Loucy (cell line): ENCODE data around the gene PACSIN2.

Experiments
- H2AFZ ChIP-seq: fragments of 200-600 bp; sonication (generic); 2 replicates; pipeline ENCODE4 v1.6.0; 2016; ENCODE audit warnings: antibody characterized with exemption, mild to moderate bottlenecking, low read length, moderate library complexity
- H3F3A ChIP-seq: fragments of 200-600 bp; 2 replicates; pipeline ENCODE4 v1.6.0; 2016; ENCODE audit warnings: antibody characterized with exemption, low read depth, mild to moderate bottlenecking
- H3K27me3 ChIP-seq: fragments of 200-600 bp; sonication (generic); 2 replicates; pipeline ENCODE4 v1.6.1; 2014; ENCODE audit warnings: low read length, mild to moderate bottlenecking; ENCODE audit not compliant: insufficient read depth, poor library complexity, severe bottlenecking
- H3K36me3 ChIP-seq: fragments of 200-600 bp; sonication (generic); 2 replicates; pipeline ENCODE4 v1.6.1; 2016; ENCODE audit warnings: low read length; ENCODE audit not compliant: insufficient read depth
- H3K4me1 ChIP-seq: fragments of 200-600 bp; sonication (generic); 2 replicates; pipeline ENCODE4 v1.5.1; 2014; ENCODE audit warnings: low read length, mild to moderate bottlenecking; ENCODE audit not compliant: insufficient read depth, poor library complexity, severe bottlenecking
- H3K4me2 ChIP-seq: fragments of 200-600 bp; sonication (generic); 2 replicates; pipeline ENCODE4 v1.6.0; 2014; ENCODE audit warnings: antibody characterized with exemption, low read length, low read depth, mild to moderate bottlenecking; ENCODE audit not compliant: poor library complexity, severe bottlenecking
- H3K4me3 ChIP-seq: fragments of 200-600 bp; sonication (generic); 2 replicates; pipeline ENCODE4 v1.5.1; 2014; ENCODE audit warnings: low read length, mild to moderate bottlenecking, mixed read lengths; ENCODE audit not compliant: poor library complexity, severe bottlenecking
- H3K79me2 ChIP-seq: fragments of 200-600 bp; sonication (generic); 2 replicates; pipeline ENCODE4 v1.6.1; 2014; ENCODE audit warnings: low read length; ENCODE audit not compliant: insufficient read depth
- H3K9ac ChIP-seq: fragments of 200-600 bp; sonication (generic); 2 replicates; pipeline ENCODE4 v1.6.0; 2014; ENCODE audit warnings: mild to moderate bottlenecking, low read depth, low read length, moderate library complexity; ENCODE audit not compliant: poor library complexity, severe bottlenecking
- H3K9me2 ChIP-seq: fragments of 200-600 bp; sonication (generic); replicated peaks from 2 replicates; pipeline ENCODE4 v1.6.1; 2016; ENCODE audit warnings: low read depth, low read length, mixed read lengths
- H3K9me3 ChIP-seq: fragments of 200-600 bp; sonication (generic); 2 replicates; pipeline ENCODE4 v1.6.1; 2014; ENCODE audit warnings: mild to moderate bottlenecking, antibody characterized with exemption, low read length, low read depth; ENCODE audit not compliant: insufficient read depth
- H4K20me1 ChIP-seq: fragments of 200-600 bp; sonication (generic); 2 replicates; pipeline ENCODE4 v1.6.0; 2014; ENCODE audit warnings: antibody characterized with exemption, low read length, mild to moderate bottlenecking; ENCODE audit not compliant: insufficient read depth, poor library complexity, severe bottlenecking
- EZH2phosphoT487 ChIP-seq: fragments of 200-600 bp; IDR thresholded peaks from 2 replicates; pipeline ENCODE4 v1.6.1; 2018; ENCODE audit warnings: antibody characterized with exemption, mild to moderate bottlenecking, moderate library complexity, borderline replicate concordance
- TF ChIP-seq, protein P1 (sequence below): fragments of 200-600 bp; sonication (generic); conservative IDR thresholded peaks from 2 replicates; pipeline ENCODE4 v1.5.1; 2014; ENCODE audit warnings: mild to moderate bottlenecking, antibody characterized with exemption, low read length

Gene PACSIN2

DNA sequence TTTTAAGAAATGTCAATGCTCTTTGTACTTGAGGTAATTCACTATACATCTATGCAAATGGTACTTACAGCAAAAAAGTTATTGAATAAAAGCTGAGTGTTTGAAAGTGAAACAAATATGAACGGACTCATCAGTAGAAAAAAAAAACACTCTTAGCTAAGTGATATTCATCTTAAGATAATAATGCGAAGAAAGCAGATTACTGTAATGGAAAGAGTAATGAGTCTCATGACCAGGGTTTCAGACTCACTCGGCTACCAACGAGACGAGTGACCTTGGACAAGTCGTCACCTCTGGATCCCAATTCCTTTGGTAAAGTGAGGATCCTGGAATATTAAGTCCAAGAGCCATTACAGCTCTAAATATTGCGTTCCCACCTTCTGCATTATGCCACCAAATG is 57.0 kb downstream of the PACSIN2 start:
- Histone ChIP-seq H3K36me3 (no peaks in the 10 kb centered on the region; the same call in 1 of the 2 replicates), H3K9me2 (no peaks in the 10 kb centered on the region), H3K4me2 (no peak overlapping the region), H2AFZ (no peak overlapping the region), H3K4me3 (no peak overlapping the region), H3F3A (no peaks in the 10 kb centered on the region), H3K79me2 (peaks cover 91% of the 10 kb centered on the region), H3K27me3 (no peaks in the 10 kb centered on the region), H3K9me3 (no peaks in the 10 kb centered on the region), H4K20me1 (peaks cover 20% of the 10 kb centered on the region), H3K4me1 (peaks cover 16% of the 10 kb centered on the region), H3K9ac (no peak overlapping the region)
- TF ChIP-seq, protein P1, sequence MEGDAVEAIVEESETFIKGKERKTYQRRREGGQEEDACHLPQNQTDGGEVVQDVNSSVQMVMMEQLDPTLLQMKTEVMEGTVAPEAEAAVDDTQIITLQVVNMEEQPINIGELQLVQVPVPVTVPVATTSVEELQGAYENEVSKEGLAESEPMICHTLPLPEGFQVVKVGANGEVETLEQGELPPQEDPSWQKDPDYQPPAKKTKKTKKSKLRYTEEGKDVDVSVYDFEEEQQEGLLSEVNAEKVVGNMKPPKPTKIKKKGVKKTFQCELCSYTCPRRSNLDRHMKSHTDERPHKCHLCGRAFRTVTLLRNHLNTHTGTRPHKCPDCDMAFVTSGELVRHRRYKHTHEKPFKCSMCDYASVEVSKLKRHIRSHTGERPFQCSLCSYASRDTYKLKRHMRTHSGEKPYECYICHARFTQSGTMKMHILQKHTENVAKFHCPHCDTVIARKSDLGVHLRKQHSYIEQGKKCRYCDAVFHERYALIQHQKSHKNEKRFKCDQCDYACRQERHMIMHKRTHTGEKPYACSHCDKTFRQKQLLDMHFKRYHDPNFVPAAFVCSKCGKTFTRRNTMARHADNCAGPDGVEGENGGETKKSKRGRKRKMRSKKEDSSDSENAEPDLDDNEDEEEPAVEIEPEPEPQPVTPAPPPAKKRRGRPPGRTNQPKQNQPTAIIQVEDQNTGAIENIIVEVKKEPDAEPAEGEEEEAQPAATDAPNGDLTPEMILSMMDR = no peak
- TF ChIP-seq EZH2phosphoT487 = no peak

DNA sequence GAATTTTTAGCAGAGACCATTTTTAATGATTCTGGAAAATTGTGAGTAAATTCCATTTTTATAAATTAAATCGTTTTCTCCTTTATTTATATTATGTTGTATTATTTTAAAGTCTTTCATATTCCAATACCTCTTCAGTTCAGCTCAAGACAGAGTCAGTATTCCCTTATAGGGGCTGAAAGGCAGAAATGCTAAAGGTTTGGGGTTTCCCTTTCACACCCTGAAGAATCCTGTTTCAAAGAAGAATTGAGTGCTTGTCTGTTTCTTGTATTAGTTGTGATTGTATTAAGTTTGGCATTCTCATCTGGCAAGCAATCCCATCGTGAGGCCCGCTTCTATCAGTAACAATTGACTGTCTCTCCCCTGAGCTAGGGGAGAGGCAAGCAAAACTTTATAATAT is 57.4 kb downstream of the PACSIN2 start:
- H3K27me3 ChIP-seq = no peaks in the 10 kb centered on the region
- peaks cover 92% of the 10 kb centered on the region for H3K79me2 ChIP-seq
- peaks cover 20% of the 10 kb centered on the region for H4K20me1 ChIP-seq
- H2AFZ ChIP-seq = no peak overlapping the region
- TF ChIP-seq EZH2phosphoT487 = no peak
- TF ChIP-seq, protein P1 = no peak
- H3K4me2 ChIP-seq = no peak overlapping the region
- no peaks in the 10 kb centered on the region for H3F3A ChIP-seq
- H3K9me2 ChIP-seq = no peaks in the 10 kb centered on the region
- H3K9me3 ChIP-seq = no peaks in the 10 kb centered on the region
- H3K36me3 ChIP-seq = no peaks in the 10 kb centered on the region; the same call in 1 of the 2 replicates
- H3K4me1 ChIP-seq = peaks cover 16% of the 10 kb centered on the region
- no peak overlapping the region for H3K9ac ChIP-seq
- H3K4me3 ChIP-seq = no peak overlapping the region

DNA sequence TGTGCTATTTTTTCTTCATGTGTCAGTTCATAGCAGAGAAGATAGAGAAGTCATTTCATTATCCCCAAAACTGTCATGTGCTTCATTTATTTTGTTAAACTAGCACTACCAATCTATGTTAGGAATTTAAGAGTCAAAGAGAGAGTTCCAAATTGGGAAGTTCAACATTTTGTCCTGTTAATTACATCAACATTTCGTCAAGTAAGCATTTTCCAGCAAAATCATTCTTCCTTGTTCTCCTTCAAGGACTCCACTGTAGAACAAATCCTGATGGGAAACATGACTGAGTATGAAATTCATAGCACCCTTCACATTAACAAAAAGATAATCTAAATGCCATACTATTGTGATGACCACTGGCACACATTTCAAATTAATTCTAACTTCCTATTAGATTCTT is 59.1 kb downstream of the PACSIN2 start:
- no peak overlapping the region for H3K4me3 ChIP-seq
- no peak overlapping the region for H2AFZ ChIP-seq
- H3K9me2 ChIP-seq = no peaks in the 10 kb centered on the region
- peaks cover 93% of the 10 kb centered on the region for H3K79me2 ChIP-seq
- no peak overlapping the region for H3K4me2 ChIP-seq
- no peaks in the 10 kb centered on the region for H3K27me3 ChIP-seq
- peaks cover 29% of the 10 kb centered on the region for H4K20me1 ChIP-seq
- H3K9me3 ChIP-seq = no peaks in the 10 kb centered on the region
- peaks cover 14% of the 10 kb centered on the region for H3K4me1 ChIP-seq
- no peak overlapping the region for H3K9ac ChIP-seq
- H3K36me3 ChIP-seq = no peaks in the 10 kb centered on the region; the same call in 1 of the 2 replicates
- no peaks in the 10 kb centered on the region for H3F3A ChIP-seq
- TF ChIP-seq, protein P1 = no peak
